ENCODE measurements around the gene PRDM16.

DNA sequence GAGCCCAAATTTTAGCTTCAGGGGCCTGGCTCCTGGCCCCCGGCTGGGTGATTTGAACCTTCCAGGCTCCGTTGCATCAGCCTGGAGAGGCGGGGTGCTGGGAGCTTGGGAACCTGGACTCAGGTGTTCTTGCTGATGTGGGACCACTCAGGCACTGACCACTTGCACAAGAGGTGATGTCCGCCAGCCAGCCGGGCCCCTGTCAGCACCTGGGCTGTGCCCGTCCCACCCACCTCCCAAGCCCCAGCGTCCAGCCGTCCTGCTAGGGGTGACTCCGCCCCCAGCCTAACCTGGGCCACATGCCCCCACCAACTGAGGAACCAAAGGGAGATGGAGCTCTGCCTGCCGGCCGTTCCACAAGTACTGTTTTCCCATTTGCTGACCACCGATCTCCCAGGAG lies 338.0 kb downstream of the PRDM16 start:
- no peak for TF ChIP-seq CSDC2 (CRISPR knock-in tag; IDR thresholded peaks at IDR 0.05)
- TF ChIP-seq TCF4 (CRISPR knock-in tag; IDR thresholded peaks at IDR 0.05; ENCODE audit: borderline replicate concordance): no peak
- TF ChIP-seq, protein P1, sequence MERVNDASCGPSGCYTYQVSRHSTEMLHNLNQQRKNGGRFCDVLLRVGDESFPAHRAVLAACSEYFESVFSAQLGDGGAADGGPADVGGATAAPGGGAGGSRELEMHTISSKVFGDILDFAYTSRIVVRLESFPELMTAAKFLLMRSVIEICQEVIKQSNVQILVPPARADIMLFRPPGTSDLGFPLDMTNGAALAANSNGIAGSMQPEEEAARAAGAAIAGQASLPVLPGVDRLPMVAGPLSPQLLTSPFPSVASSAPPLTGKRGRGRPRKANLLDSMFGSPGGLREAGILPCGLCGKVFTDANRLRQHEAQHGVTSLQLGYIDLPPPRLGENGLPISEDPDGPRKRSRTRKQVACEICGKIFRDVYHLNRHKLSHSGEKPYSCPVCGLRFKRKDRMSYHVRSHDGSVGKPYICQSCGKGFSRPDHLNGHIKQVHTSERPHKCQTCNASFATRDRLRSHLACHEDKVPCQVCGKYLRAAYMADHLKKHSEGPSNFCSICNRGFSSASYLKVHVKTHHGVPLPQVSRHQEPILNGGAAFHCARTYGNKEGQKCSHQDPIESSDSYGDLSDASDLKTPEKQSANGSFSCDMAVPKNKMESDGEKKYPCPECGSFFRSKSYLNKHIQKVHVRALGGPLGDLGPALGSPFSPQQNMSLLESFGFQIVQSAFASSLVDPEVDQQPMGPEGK (CRISPR knock-in tag; IDR thresholded peaks at IDR 0.05; ENCODE audit: borderline replicate concordance): no peak
- TF ChIP-seq, protein P2, sequence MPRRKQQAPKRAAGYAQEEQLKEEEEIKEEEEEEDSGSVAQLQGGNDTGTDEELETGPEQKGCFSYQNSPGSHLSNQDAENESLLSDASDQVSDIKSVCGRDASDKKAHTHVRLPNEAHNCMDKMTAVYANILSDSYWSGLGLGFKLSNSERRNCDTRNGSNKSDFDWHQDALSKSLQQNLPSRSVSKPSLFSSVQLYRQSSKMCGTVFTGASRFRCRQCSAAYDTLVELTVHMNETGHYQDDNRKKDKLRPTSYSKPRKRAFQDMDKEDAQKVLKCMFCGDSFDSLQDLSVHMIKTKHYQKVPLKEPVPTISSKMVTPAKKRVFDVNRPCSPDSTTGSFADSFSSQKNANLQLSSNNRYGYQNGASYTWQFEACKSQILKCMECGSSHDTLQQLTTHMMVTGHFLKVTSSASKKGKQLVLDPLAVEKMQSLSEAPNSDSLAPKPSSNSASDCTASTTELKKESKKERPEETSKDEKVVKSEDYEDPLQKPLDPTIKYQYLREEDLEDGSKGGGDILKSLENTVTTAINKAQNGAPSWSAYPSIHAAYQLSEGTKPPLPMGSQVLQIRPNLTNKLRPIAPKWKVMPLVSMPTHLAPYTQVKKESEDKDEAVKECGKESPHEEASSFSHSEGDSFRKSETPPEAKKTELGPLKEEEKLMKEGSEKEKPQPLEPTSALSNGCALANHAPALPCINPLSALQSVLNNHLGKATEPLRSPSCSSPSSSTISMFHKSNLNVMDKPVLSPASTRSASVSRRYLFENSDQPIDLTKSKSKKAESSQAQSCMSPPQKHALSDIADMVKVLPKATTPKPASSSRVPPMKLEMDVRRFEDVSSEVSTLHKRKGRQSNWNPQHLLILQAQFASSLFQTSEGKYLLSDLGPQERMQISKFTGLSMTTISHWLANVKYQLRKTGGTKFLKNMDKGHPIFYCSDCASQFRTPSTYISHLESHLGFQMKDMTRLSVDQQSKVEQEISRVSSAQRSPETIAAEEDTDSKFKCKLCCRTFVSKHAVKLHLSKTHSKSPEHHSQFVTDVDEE (CRISPR knock-in tag; IDR thresholded peaks at IDR 0.05): no peak
- TF ChIP-seq, protein P3, sequence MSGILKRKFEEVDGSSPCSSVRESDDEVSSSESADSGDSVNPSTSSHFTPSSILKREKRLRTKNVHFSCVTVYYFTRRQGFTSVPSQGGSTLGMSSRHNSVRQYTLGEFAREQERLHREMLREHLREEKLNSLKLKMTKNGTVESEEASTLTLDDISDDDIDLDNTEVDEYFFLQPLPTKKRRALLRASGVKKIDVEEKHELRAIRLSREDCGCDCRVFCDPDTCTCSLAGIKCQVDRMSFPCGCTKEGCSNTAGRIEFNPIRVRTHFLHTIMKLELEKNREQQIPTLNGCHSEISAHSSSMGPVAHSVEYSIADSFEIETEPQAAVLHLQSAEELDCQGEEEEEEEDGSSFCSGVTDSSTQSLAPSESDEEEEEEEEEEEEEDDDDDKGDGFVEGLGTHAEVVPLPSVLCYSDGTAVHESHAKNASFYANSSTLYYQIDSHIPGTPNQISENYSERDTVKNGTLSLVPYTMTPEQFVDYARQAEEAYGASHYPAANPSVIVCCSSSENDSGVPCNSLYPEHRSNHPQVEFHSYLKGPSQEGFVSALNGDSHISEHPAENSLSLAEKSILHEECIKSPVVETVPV (CRISPR knock-in tag; IDR thresholded peaks at IDR 0.05): no peak
- TF ChIP-seq ZNF8 (CRISPR knock-in tag; IDR thresholded peaks at IDR 0.05): no peak
- TF ChIP-seq PPARA (CRISPR knock-in tag; IDR thresholded peaks at IDR 0.05; ENCODE audit: borderline replicate concordance): no peak
- TF ChIP-seq ARNTL (CRISPR knock-in tag; IDR thresholded peaks at IDR 0.05; ENCODE audit: borderline replicate concordance, low read depth): no peak
- no peak for TF ChIP-seq ZFP30 (CRISPR knock-in tag; IDR thresholded peaks at IDR 0.05)
- TF ChIP-seq, protein P4, sequence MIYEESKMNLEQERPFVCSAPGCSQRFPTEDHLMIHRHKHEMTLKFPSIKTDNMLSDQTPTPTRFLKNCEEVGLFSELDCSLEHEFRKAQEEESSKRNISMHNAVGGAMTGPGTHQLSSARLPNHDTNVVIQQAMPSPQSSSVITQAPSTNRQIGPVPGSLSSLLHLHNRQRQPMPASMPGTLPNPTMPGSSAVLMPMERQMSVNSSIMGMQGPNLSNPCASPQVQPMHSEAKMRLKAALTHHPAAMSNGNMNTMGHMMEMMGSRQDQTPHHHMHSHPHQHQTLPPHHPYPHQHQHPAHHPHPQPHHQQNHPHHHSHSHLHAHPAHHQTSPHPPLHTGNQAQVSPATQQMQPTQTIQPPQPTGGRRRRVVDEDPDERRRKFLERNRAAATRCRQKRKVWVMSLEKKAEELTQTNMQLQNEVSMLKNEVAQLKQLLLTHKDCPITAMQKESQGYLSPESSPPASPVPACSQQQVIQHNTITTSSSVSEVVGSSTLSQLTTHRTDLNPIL (CRISPR knock-in tag; IDR thresholded peaks at IDR 0.05; ENCODE audit: low read depth): no peak
- TF ChIP-seq ZFP3 (CRISPR knock-in tag; IDR thresholded peaks at IDR 0.05): no peak
